GM13976 (cell line): ENCODE data around the gene GPC5.

Source experiments
- DNase-seq: peaks from one replicate; pipeline ENCODE4 v3.0.0; 2012; ENCODE audit warnings: low spot score
- CTCF ChIP-seq: IDR thresholded peaks from 2 replicates; pipeline ENCODE4 v1.5.1; 2012; ENCODE audit warnings: borderline replicate concordance, mild to moderate bottlenecking; ENCODE audit not compliant: insufficient read depth; ENCODE audit errors: extremely low read depth, missing control alignments, control extremely low read depth
- in situ Hi-C: fragments of 300-500 bp; cut with MboI; formaldehyde crosslinking; loops from one replicate; pipeline ENCODE4 v1.12.0; 2022; ENCODE audit warnings: low sequenced_read_pairs, mixed read lengths, inconsistent platforms; ENCODE audit not compliant: unreplicated experiment

Gene GPC5

GRCh38 chr13:92451060-92451459 lies 1052.6 kb downstream of the GPC5 start:
- no peak for DNase-seq
- in situ Hi-C loops, result no loop called here
- TF ChIP-seq CTCF, result no peak

- DNase-seq, result no peak
- in situ Hi-C loops, result no loop called here
- TF ChIP-seq CTCF, result no peak
These were observed 1054.4 kb downstream of the GPC5 start for GRCh38 chr13:92452840-92453239.

GRCh38 chr13:92459306-92459705 lies 1060.9 kb downstream of the GPC5 start:
- in situ Hi-C loops, result no loop called here
- no peak for DNase-seq
- TF ChIP-seq CTCF, result no peak

GRCh38 chr13:92460479-92460878 lies 1062.1 kb downstream of the GPC5 start:
- no peak for DNase-seq
- in situ Hi-C loops, result no loop called here
- TF ChIP-seq CTCF, result no peak

- in situ Hi-C loops, result no loop called here
- TF ChIP-seq CTCF, result no peak
- DNase-seq, result no peak
These were observed 1063.0 kb downstream of the GPC5 start for GRCh38 chr13:92461402-92461801.

GRCh38 chr13:92461831-92462230 lies 1063.4 kb downstream of the GPC5 start:
- no peak for DNase-seq
- TF ChIP-seq CTCF, result no peak
- in situ Hi-C loops, result no loop called here

- no peak for TF ChIP-seq CTCF
- DNase-seq, result no peak
- in situ Hi-C loops, result no loop called here
These were observed 1064.7 kb downstream of the GPC5 start for GRCh38 chr13:92463134-92463533.
